K562 (cell line): Measurements from ENCODE around the gene CALHM1. TPM values are rescaled to one million over a fixed set of nuclear protein-coding genes. Genes with fewer than 3 reads are reported as not detected.

Experiments
- ATAC-seq: fragments of 200-7000 bp; cut with Tn5 transposase; 3 replicates; pipeline ENCODE4 v1.9.1; 2020; ENCODE audit warnings: moderate library complexity
- BruUV-seq: library from RNA; stranded (reverse); fragments of 400-500 nt; replicated peaks from 2 replicates; lab custom pipeline; 2021; lab: Mats Ljungman, UMichigan
- CTCF ChIA-PET: fragments of 300-600 bp; formaldehyde crosslinking; extraction: SDS; loops from one replicate; lab custom pipeline; 2021; ENCODE audit warnings: low intra/inter-chr PET ratio; lab: Yijun Ruan, JAX
- POLR2A ChIA-PET: fragments of 300-600, 350-650 bp; sonication (Branson Sonifier 250); formaldehyde crosslinking; extraction: SDS; loops from one replicate; lab custom pipeline; 2021; ENCODE audit warnings: antibody characterized with exemption, inconsistent platforms; lab: Yijun Ruan, JAX
- DNase-seq, 4 experiments: peaks; one replicate each; pipeline versions ENCODE4 v3.0.0 to v3.0.0-alpha.2; 2011 to 2018; ENCODE audit warnings: low spot score in 3 of 4, mixed read lengths in 3 of 4; ENCODE audit errors: extremely low read depth in 1 of 4
- FAIRE-seq: peaks from 2 replicates; lab custom pipeline; 2011; peaks lifted over from hg19 to GRCh38; lab: Jason Lieb, UNC
- H2AFZ ChIP-seq: 2 replicates; pipeline ENCODE4 v1.6.0; 2011; ENCODE audit warnings: low read depth, low read length, control low read depth, inconsistent platforms
- H3K27ac ChIP-seq: fragments of 200-600 bp; 3 replicates; pipeline ENCODE4 v1.8.0; 2011; ENCODE audit warnings: low read depth, mild to moderate bottlenecking, control low read depth, inconsistent platforms, low read length, moderate library complexity, mixed read lengths; ENCODE audit errors: extremely low read depth
- H3K27me3 ChIP-seq, 2 experiments: fragments of 300-600 bp in 1 of 2; 2 replicates in 1 of 2; 3 replicates in 1 of 2; pipeline versions ENCODE4 v1.6.0 to v1.8.0; 2011; ENCODE audit warnings: inconsistent platforms in 2 of 2, low read length in 2 of 2, mild to moderate bottlenecking in 1 of 2, mixed read lengths in 1 of 2, moderate library complexity in 1 of 2; ENCODE audit not compliant: control insufficient read depth in 2 of 2, insufficient read depth in 2 of 2
- H3K36me3 ChIP-seq: fragments of 300-600 bp; 3 replicates; pipeline ENCODE4 v1.8.0; 2011; ENCODE audit warnings: mild to moderate bottlenecking, low read length, inconsistent platforms; ENCODE audit not compliant: control insufficient read depth, insufficient read depth
- H3K4me1 ChIP-seq, 2 experiments: fragments of 200-600 bp in 1 of 2; replicated peaks in 1 of 2; 2 replicates in 1 of 2; 3 replicates in 1 of 2; pipeline versions ENCODE4 v1.5.1 to v1.8.0; 2011; ENCODE audit warnings: inconsistent platforms in 2 of 2, low read length in 2 of 2, mild to moderate bottlenecking in 1 of 2, mixed read lengths in 1 of 2, moderate library complexity in 1 of 2; ENCODE audit not compliant: control insufficient read depth in 2 of 2, insufficient read depth in 2 of 2
- H3K4me2 ChIP-seq: 2 replicates; pipeline ENCODE4 v1.6.1; 2011; ENCODE audit warnings: low read length, control low read depth, inconsistent platforms, mixed read lengths; ENCODE audit not compliant: insufficient read depth
- H3K4me3 ChIP-seq: fragments of 200-600 bp; sonication (generic), shearing (Covaris generic); 2 replicates; pipeline ENCODE4 v1.5.1; 2016; ENCODE audit warnings: control low read depth, inconsistent platforms
- H3K79me2 ChIP-seq: fragments of 200-600 bp; 3 replicates; pipeline ENCODE4 v1.8.0; 2011; ENCODE audit warnings: low read length, inconsistent platforms; ENCODE audit not compliant: control insufficient read depth, insufficient read depth
- H3K9ac ChIP-seq, 2 experiments: 2 replicates each; pipeline versions ENCODE4 v1.6.0 to v1.6.1; 2011; ENCODE audit warnings: low read depth in 2 of 2, low read length in 2 of 2, control low read depth in 1 of 2, inconsistent platforms in 1 of 2, mild to moderate bottlenecking in 1 of 2, mixed read lengths in 1 of 2; ENCODE audit not compliant: insufficient read depth in 1 of 2
- H3K9me1 ChIP-seq: one replicate; pipeline ENCODE4 v1.6.0; 2011; ENCODE audit warnings: inconsistent platforms, mild to moderate bottlenecking, low read length, moderate library complexity; ENCODE audit not compliant: control insufficient read depth, insufficient read depth
- H3K9me3 ChIP-seq: replicated peaks from 2 replicates; pipeline ENCODE4 v1.5.1; 2011; ENCODE audit warnings: low read depth, low read length, inconsistent platforms; ENCODE audit not compliant: control insufficient read depth, insufficient read depth
- H4K20me1 ChIP-seq: replicated peaks from 2 replicates; pipeline ENCODE4 v1.6.1; 2011; ENCODE audit warnings: low read length, inconsistent platforms, mixed read lengths; ENCODE audit not compliant: control insufficient read depth, insufficient read depth
- MAZ ChIP-seq, 2 experiments: fragments of 450-650 bp in 1 of 2; sonication (generic) in 1 of 2; formaldehyde crosslinking; IDR thresholded peaks in 1 of 2; conservative IDR thresholded peaks in 1 of 2; 2 replicates each; pipeline versions ENCODE4 v1.4.0 to v1.5.0; 2020; ENCODE audit warnings: mild to moderate bottlenecking in 1 of 2, missing genetic modification reagents in 1 of 2
- ZNF121 ChIP-seq: sonication (generic); formaldehyde crosslinking; conservative IDR thresholded peaks from 2 replicates; pipeline ENCODE4 v1.8.0; 2022; ENCODE audit warnings: missing genetic modification reagents
- ZNF212 ChIP-seq: fragments of 450-650 bp; formaldehyde crosslinking; IDR thresholded peaks from 2 replicates; pipeline ENCODE4 v1.4.0; 2020; ENCODE audit warnings: mild to moderate bottlenecking
- ZNF707 ChIP-seq: fragments of 250-450 bp; sonication (Bioruptor Pico); conservative IDR thresholded peaks from 2 replicates; pipeline ENCODE4 v1.8.0; 2022; ENCODE audit warnings: inconsistent platforms, mild to moderate bottlenecking, moderate library complexity
- WGBS: fragments of 100-300 bp; shearing (Covaris generic); methylation state at CpG from one replicate; pipeline ENCODE4 v1.1.6; 2016; ENCODE audit warnings: low coverage, mixed read lengths; ENCODE audit not compliant: insufficient coverage; ENCODE audit errors: missing lambda C conversion rate; 5-methylcytosine and 5-hydroxymethylcytosine counted together
- in situ Hi-C: fragments of 300-500 bp; cut with MboI; formaldehyde crosslinking; loops from 4 replicates; pipeline ENCODE4 v1.15.0; 2018; ENCODE audit warnings: inconsistent platforms, mixed read lengths
- intact Hi-C: fragments of 100-400 bp; cut with micrococcal nuclease; formaldehyde crosslinking; loops from 2 replicates; pipeline ENCODE4 v1.14.2; 2022
- polyA plus RNA-seq, 8 experiments: library from polyadenylated mRNA; depleted of rRNA in 4 of 8; stranded (reverse) in 5 of 8; unstranded in 3 of 8; fragments of >200 nt; fragmentation: Nextera tagmentation in 2 of 8; fragmentation: Illumina TruSeq in 1 of 8; extraction: Ambion mirVana in 2 of 8; extraction: Trizol in 1 of 8; gene quantifications; 2 replicates each; pipeline versions ENCODE4 v1.2.1 to v1.2.3, GENCODE V29; 2011 to 2014; ENCODE audit warnings: inconsistent platforms in 1 of 8, missing spikeins in 1 of 8
- total RNA-seq, 7 experiments: library from RNA; depleted of rRNA in 6 of 7; stranded (reverse); fragments of >200 nt in 6 of 7; fragmentation: Illumina TruSeq in 2 of 7; extraction: Trizol in 2 of 7; gene quantifications; 2 replicates each; pipeline versions ENCODE4 v1.2.1 to v1.2.3, GENCODE V29; 2011 to 2021; ENCODE audit warnings: low replicate concordance in 1 of 7
- TF ChIP-seq, protein P1 (sequence below): fragments of 450-650 bp; IDR thresholded peaks from one replicate; pipeline ENCODE4 v1.6.1; 2018; ENCODE audit warnings: mild to moderate bottlenecking, moderate library complexity; ENCODE audit not compliant: partially characterized antibody
- TF ChIP-seq, protein P2 (sequence below): IDR thresholded peaks from 3 replicates; pipeline ENCODE4 v1.6.1; 2011; ENCODE audit warnings: borderline replicate concordance, mild to moderate bottlenecking; ENCODE audit not compliant: insufficient read length, insufficient read depth

CALHM1 gene
- total and polyA plus RNA-seq, 9 of the 15 experiments (the other 6 are each of a cell fraction or from before 2014, with no cell fraction given): 0.03 TPM; not detected in 8

DNA sequence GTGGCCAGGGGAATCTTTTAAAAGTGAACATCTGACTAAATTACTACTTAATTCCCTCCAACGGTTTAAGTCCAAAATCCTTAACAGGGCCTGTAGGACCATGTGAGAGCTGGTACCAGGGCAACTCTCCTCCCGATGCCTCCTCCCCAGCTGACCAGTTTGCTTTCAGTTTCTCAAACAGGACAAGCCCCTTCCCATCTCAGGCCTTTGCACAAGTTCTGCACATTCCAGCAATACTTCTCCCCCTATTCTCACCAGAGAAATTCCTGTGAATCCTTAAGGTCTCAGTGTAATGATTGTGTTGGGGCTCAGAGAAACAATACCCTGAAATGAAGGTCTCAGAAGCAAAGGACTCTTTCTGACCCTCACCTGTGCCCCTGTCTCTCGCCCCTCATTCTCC lies 8.0 kb upstream of the CALHM1 start (continued):
- TF ChIP-seq, protein P1, sequence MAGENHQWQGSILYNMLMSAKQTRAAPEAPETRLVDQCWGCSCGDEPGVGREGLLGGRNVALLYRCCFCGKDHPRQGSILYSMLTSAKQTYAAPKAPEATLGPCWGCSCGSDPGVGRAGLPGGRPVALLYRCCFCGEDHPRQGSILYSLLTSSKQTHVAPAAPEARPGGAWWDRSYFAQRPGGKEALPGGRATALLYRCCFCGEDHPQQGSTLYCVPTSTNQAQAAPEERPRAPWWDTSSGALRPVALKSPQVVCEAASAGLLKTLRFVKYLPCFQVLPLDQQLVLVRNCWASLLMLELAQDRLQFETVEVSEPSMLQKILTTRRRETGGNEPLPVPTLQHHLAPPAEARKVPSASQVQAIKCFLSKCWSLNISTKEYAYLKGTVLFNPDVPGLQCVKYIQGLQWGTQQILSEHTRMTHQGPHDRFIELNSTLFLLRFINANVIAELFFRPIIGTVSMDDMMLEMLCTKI: no peak
- TF ChIP-seq ZNF212 (CRISPR knock-in tag) (no peak), MAZ (CRISPR knock-in tag; conservative IDR thresholded peaks at IDR 0.05 in 1 of 2, IDR thresholded peaks at IDR 0.05 in 1 of 2) (no peak)
- TF ChIP-seq, protein P2, sequence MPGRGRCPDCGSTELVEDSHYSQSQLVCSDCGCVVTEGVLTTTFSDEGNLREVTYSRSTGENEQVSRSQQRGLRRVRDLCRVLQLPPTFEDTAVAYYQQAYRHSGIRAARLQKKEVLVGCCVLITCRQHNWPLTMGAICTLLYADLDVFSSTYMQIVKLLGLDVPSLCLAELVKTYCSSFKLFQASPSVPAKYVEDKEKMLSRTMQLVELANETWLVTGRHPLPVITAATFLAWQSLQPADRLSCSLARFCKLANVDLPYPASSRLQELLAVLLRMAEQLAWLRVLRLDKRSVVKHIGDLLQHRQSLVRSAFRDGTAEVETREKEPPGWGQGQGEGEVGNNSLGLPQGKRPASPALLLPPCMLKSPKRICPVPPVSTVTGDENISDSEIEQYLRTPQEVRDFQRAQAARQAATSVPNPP: no peak
- TF ChIP-seq, all 486 proteins: peak for 0

DNA sequence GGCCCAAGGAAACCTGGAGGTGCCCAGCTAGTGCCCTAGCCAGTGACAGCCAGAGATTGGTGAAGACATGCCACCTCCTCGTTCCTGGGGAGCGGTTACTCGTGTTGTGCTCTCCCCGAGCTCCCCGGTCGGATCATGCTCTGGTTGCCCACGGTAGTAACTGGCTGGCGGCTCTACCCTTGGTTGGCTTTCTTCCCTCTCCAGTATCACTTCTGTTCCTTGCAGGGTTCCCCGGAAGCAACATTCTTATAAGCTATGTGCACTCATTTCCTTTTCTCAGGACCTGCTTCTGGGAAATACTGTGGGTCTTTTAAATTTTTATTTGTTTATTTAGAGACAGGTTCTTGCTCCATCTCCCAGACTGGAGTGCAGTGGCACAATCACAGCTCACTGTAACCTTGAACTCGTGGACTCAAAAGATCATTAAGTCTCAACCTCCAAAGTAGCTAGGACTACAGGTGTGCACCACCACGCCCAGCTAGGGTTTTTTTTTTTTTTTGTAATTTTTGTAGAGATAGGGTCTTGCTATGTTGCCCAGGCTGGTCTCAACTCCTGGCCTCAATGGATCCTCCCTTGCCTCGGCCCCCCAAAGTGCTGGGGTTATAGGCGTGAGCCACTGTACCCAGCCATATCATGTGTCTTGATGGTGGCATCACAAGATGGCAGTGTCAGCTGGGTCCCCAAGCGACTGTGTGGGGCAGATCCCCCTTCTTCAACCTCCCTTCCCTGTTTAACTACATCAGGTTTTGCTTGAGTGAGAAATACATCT lies 6.9 kb upstream of the CALHM1 start:
- ATAC-seq: no peak
- no peaks in the 10 kb centered on the region; a peak in 1 of 5 replicates for H3K4me1 ChIP-seq
- no peaks in the 10 kb centered on the region for H3K9me1 ChIP-seq
- peaks cover 0 to 16% of the 10 kb centered on the region in 2 experiments; a peak in 3 of 5 replicates for H3K27me3 ChIP-seq
- 18% methylated on average over 12 of the region's 14 CpGs for WGBS
- no TSS peak for BruUV-seq
- ChIA-PET POLR2A (interaction anchor here (0.5 kb wide), 1 partner anchor 37 kb away, joined by 3 read pairs; no protein-coding TSS in a partner anchor), CTCF (no interaction called here)
- no peak overlapping the region for H3K9ac ChIP-seq
- no peak overlapping the region for H3K27ac ChIP-seq
- intact Hi-C loops (no loop called here), in situ Hi-C loops (no loop called here)
- TF ChIP-seq ZNF121 (CRISPR knock-in tag) (peak; percentile 30; the same call in 1 of the 2 replicates), ZNF707 (CRISPR knock-in tag) (no peak)
- TF ChIP-seq, all 486 proteins: peak for 1
- Histone ChIP-seq H3K4me3 (no peak overlapping the region), H3K79me2 (no peaks in the 10 kb centered on the region), H4K20me1 (no peaks in the 10 kb centered on the region), H3K36me3 (no peaks in the 10 kb centered on the region), H2AFZ (no peak overlapping the region), H3K9me3 (no peaks in the 10 kb centered on the region), H3K4me2 (no peak overlapping the region)
- FAIRE-seq (no peak), DNase-seq (no peak)
